GM20000 (cell line): ENCODE results near the gene ADGRL3.

Experiments
- DNase-seq: peaks from one replicate; pipeline ENCODE4 v3.0.0; 2012; ENCODE audit warnings: low spot score
- TF ChIP-seq, protein P1 (sequence below): IDR thresholded peaks from 2 replicates; pipeline ENCODE4 v1.5.1; 2012; ENCODE audit warnings: mild to moderate bottlenecking, control low read depth; ENCODE audit errors: extremely low read depth, missing control alignments

Gene ADGRL3

DNA sequence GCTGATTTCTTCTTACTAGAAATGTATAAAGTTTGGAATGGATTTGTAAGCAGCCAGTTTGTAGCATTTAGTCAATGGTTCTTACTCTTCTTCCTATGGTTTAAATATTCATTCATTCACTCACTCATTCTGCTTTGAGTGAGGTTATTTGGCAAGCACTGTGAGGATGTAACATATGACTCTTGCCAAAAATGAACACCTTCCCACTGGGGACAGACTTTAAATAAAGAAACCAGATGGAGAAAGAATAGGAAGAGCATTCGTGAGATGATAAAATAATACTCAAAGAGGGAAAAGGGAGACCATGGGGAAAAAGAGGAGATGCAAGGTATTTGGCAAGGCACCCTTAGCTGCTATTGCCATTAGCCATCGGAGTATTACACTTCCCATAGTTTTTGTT is 586.1 kb downstream of the ADGRL3 start:
- DNase-seq: no peak
- TF ChIP-seq, protein P1, sequence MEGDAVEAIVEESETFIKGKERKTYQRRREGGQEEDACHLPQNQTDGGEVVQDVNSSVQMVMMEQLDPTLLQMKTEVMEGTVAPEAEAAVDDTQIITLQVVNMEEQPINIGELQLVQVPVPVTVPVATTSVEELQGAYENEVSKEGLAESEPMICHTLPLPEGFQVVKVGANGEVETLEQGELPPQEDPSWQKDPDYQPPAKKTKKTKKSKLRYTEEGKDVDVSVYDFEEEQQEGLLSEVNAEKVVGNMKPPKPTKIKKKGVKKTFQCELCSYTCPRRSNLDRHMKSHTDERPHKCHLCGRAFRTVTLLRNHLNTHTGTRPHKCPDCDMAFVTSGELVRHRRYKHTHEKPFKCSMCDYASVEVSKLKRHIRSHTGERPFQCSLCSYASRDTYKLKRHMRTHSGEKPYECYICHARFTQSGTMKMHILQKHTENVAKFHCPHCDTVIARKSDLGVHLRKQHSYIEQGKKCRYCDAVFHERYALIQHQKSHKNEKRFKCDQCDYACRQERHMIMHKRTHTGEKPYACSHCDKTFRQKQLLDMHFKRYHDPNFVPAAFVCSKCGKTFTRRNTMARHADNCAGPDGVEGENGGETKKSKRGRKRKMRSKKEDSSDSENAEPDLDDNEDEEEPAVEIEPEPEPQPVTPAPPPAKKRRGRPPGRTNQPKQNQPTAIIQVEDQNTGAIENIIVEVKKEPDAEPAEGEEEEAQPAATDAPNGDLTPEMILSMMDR: no peak

DNA sequence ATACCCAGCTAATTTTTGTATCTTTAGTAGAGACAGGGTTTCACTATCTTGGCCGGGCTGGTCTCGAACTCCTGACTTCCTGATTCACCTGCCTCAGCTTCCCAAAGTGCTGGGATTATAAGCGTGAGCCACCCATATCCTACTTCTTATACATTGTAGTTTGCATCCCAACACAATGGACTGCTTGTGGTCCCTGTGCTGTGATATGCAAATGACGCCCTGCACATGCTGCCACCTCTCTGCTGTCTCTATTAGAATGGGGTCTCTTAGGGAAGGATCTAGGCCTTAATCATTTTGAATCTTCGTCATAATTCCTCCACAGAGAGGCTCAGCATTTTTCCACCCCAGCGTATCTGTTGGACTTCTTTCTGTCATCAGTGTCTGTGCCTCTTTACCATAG is 595.9 kb downstream of the ADGRL3 start:
- DNase-seq: no peak
- TF ChIP-seq, protein P1: no peak

DNA sequence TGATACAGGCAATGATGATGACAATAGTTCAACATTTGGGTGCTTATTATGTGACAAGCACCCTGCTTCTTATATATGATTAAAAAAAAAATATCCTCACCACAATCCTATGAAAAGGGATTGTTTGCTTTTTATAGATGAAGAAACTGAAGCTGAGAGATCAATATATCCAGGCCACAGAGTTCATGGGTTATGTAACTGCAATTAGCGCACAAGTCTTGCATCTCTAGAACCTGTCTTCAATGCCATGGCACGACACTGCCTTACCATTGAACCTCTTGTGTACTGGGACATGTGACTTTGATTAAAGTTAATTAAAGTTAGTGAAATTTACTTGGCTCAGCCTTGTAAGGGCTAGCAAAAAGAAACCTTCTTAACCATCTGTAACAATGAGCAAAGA is 599.7 kb downstream of the ADGRL3 start:
- no peak for DNase-seq
- TF ChIP-seq, protein P1: no peak

DNA sequence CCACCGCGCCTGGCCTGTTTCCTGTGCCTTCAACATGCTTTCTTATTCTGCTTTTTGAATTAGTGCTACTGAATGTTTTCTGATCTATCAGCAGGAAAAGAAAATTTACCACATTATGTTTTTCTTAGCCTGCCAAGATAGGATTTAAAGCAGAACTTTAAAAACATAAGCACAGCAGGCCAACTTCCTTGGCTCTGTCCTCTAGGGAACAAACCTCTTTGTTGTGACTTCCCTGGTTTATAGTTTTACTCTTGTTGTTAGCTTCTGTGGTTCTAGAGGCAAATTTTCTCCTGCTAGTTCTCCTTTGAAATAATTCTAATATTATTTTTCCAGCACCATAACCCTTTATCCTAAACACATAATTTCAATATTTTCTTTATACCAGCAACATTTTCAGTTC is 605.1 kb downstream of the ADGRL3 start:
- no peak for DNase-seq
- TF ChIP-seq, protein P1: no peak

DNA sequence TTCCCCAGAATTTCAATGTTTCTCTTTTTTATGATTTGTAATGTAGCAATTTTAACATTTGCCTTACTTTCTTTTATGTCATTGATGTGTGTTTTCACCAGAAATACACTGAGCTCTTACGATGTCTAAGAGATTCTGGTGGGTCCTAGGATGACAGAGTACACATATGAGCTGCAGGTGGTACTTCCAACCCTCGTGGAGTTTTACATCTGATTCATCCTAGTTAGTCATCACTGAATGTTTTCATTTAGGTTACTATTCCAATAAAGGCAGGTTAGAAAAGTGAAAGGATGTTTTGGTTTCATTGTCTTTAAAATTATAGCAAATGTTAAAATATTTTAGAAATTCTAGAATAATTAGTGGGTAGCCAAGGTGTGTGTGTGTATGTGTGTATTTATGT is 605.9 kb downstream of the ADGRL3 start:
- TF ChIP-seq, protein P1: no peak
- no peak for DNase-seq

DNA sequence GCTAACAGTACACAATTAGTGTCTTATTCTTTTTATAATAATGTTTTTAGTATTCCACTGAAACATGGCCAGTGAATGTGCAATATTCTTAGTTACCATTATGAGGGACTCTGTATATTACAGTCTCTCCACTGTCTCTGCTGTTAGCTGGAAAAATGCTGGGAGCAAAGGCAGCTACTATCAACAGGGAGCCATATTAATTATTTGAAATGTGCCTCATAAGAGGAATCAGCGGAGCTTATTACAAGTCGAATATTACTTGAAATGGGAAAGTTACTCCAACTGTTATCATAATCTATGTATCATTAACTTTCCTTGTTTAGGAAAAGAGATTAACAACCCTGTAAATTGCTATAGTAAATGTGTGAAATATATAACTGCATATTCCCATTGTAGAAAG is 612.0 kb downstream of the ADGRL3 start:
- DNase-seq: no peak
- TF ChIP-seq, protein P1: no peak

DNA sequence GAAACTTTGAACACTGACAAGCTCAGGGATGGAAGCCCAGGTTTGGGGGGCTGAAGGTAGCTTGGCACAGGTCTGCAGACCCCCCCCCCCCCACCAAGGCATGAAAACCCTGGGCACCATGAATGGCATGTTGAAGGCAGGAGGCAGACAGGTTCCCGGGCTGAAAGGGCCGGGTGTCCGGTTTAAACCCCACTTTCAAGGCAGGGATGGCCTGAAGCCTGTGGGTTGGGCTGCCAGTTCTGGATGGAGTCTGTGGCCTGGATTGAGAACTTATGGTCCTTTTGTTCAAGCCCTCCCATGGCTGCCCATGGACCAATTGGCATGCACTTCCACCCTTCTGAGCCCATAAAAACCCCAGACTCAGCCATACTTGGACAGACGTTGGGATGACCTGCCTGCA is 616.9 kb downstream of the ADGRL3 start:
- TF ChIP-seq, protein P1: no peak
- DNase-seq: no peak
